Loucy (cell line): ENCODE measurements around the gene B3GALT6.

ENCODE experiments used
- H2AFZ ChIP-seq: fragments of 200-600 bp; sonication (generic); 2 replicates; pipeline ENCODE4 v1.6.0; 2016; ENCODE audit warnings: antibody characterized with exemption, mild to moderate bottlenecking, low read length, moderate library complexity
- H3F3A ChIP-seq: fragments of 200-600 bp; 2 replicates; pipeline ENCODE4 v1.6.0; 2016; ENCODE audit warnings: antibody characterized with exemption, low read depth, mild to moderate bottlenecking
- H3K27me3 ChIP-seq: fragments of 200-600 bp; sonication (generic); 2 replicates; pipeline ENCODE4 v1.6.1; 2014; ENCODE audit warnings: low read length, mild to moderate bottlenecking; ENCODE audit not compliant: insufficient read depth, poor library complexity, severe bottlenecking
- H3K36me3 ChIP-seq: fragments of 200-600 bp; sonication (generic); 2 replicates; pipeline ENCODE4 v1.6.1; 2016; ENCODE audit warnings: low read length; ENCODE audit not compliant: insufficient read depth
- H3K4me1 ChIP-seq: fragments of 200-600 bp; sonication (generic); 2 replicates; pipeline ENCODE4 v1.5.1; 2014; ENCODE audit warnings: low read length, mild to moderate bottlenecking; ENCODE audit not compliant: insufficient read depth, poor library complexity, severe bottlenecking
- H3K4me2 ChIP-seq: fragments of 200-600 bp; sonication (generic); 2 replicates; pipeline ENCODE4 v1.6.0; 2014; ENCODE audit warnings: antibody characterized with exemption, low read length, low read depth, mild to moderate bottlenecking; ENCODE audit not compliant: poor library complexity, severe bottlenecking
- H3K4me3 ChIP-seq: fragments of 200-600 bp; sonication (generic); 2 replicates; pipeline ENCODE4 v1.5.1; 2014; ENCODE audit warnings: low read length, mild to moderate bottlenecking, mixed read lengths; ENCODE audit not compliant: poor library complexity, severe bottlenecking
- H3K79me2 ChIP-seq: fragments of 200-600 bp; sonication (generic); 2 replicates; pipeline ENCODE4 v1.6.1; 2014; ENCODE audit warnings: low read length; ENCODE audit not compliant: insufficient read depth
- H3K9ac ChIP-seq: fragments of 200-600 bp; sonication (generic); 2 replicates; pipeline ENCODE4 v1.6.0; 2014; ENCODE audit warnings: mild to moderate bottlenecking, low read depth, low read length, moderate library complexity; ENCODE audit not compliant: poor library complexity, severe bottlenecking
- H3K9me2 ChIP-seq: fragments of 200-600 bp; sonication (generic); replicated peaks from 2 replicates; pipeline ENCODE4 v1.6.1; 2016; ENCODE audit warnings: low read depth, low read length, mixed read lengths
- H3K9me3 ChIP-seq: fragments of 200-600 bp; sonication (generic); 2 replicates; pipeline ENCODE4 v1.6.1; 2014; ENCODE audit warnings: mild to moderate bottlenecking, antibody characterized with exemption, low read length, low read depth; ENCODE audit not compliant: insufficient read depth
- H4K20me1 ChIP-seq: fragments of 200-600 bp; sonication (generic); 2 replicates; pipeline ENCODE4 v1.6.0; 2014; ENCODE audit warnings: antibody characterized with exemption, low read length, mild to moderate bottlenecking; ENCODE audit not compliant: insufficient read depth, poor library complexity, severe bottlenecking
- EZH2phosphoT487 ChIP-seq: fragments of 200-600 bp; IDR thresholded peaks from 2 replicates; pipeline ENCODE4 v1.6.1; 2018; ENCODE audit warnings: antibody characterized with exemption, mild to moderate bottlenecking, moderate library complexity, borderline replicate concordance
- TF ChIP-seq, protein P1 (sequence below): fragments of 200-600 bp; sonication (generic); conservative IDR thresholded peaks from 2 replicates; pipeline ENCODE4 v1.5.1; 2014; ENCODE audit warnings: mild to moderate bottlenecking, antibody characterized with exemption, low read length

B3GALT6 gene

DNA sequence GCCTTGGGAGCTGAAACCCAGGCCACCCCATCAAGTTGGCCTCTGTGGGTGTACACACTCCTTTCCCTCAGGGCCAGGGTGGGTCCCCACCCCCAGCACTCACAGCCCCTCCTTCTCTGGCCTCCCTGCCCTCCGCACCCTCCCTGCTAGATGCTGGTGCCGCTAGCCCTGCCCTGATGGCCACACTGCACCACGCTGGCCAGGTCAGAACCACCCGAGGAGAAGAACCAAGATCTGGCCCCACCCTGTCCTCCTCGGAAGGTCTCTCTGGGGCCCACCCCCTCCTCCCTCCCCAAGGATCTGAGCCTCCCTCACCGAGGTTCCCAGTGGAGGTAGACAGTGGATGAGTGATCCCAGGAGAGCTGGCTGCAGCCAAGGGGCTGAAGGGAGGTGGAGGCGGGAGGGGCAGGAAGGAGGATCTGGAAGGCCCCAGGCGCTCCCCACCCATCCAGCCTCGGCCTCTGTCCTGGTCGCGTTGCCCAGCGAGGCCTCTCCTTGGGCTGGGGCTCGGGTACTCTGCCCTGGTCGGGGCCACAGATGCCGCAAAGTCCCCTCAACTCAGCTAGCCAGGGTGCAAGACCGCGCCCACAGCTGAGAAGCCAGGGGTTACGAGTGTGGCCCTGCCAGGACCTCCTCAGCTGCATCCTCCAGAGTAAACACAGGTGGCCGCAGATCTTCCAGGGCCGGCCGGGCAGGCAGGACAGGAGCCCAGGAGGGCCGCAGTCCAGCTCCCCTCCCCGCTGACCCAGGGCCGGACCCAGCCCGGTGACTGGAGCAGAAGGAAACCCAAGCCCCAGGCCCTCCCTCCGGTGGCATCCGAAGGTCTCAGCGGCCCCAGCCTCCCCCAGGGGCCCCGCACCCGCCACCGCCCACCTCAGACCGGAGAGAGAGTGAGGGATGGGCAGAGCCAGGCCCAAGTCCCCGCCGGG, 5.2 kb downstream of the B3GALT6 start:
- H3K4me3 ChIP-seq = no peak overlapping the region

DNA sequence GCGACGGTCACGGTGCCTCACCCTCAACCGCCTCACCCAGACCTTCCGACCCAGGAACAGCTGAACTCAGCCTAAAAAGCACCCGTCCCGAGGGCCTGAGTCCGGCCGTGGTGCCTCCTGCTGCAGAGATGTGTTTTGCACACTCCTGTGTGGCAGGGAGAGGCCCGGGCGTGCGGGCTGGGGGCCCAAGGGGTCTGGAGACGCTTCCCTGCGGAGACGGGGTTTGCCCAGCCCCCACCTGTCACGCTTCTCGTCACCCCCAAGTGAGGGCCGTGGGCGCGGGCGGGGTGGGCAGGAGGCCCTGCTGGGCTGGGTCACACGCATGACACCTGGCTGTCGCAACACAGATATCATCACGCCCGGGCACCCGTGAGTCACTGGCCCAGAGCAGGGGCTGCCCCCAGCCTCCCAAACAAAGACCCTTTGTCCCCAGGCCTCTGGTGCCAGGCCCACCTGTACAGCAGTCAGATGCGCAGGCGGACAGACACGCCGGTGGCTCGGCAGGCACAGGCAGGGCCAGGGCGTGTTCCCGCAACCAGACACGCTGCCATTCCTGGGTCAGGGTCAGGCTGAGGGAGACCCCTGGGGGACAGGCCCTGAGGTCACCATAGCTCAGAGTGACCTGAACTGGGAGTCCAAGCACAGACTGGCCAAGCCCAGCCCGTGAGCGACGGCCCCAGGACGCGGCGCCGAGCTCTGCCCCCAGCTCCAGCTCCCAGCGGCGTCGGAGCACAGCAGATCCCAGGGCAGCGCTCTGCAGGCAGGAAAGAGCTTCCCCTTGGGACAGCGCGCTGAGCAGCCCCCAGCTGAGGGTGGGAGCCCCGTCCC, 6.1 kb downstream of the B3GALT6 start:
- H3K9ac ChIP-seq = no peak overlapping the region

More for the DNA sequence above, 5.2 kb downstream of the B3GALT6 start:
- Histone ChIP-seq H3K9me2 (no peaks in the 10 kb centered on the region), H3F3A (no peaks in the 10 kb centered on the region), H3K9me3 (no peaks in the 10 kb centered on the region), H3K9ac (no peak overlapping the region), H4K20me1 (peaks cover 3% of the 10 kb centered on the region), H2AFZ (no peak overlapping the region), H3K27me3 (no peaks in the 10 kb centered on the region), H3K36me3 (no peaks in the 10 kb centered on the region), H3K4me2 (no peak overlapping the region), H3K4me1 (peaks cover 11% of the 10 kb centered on the region), H3K79me2 (peaks cover 30% of the 10 kb centered on the region)
- TF ChIP-seq EZH2phosphoT487 = no peak
- TF ChIP-seq, protein P1, sequence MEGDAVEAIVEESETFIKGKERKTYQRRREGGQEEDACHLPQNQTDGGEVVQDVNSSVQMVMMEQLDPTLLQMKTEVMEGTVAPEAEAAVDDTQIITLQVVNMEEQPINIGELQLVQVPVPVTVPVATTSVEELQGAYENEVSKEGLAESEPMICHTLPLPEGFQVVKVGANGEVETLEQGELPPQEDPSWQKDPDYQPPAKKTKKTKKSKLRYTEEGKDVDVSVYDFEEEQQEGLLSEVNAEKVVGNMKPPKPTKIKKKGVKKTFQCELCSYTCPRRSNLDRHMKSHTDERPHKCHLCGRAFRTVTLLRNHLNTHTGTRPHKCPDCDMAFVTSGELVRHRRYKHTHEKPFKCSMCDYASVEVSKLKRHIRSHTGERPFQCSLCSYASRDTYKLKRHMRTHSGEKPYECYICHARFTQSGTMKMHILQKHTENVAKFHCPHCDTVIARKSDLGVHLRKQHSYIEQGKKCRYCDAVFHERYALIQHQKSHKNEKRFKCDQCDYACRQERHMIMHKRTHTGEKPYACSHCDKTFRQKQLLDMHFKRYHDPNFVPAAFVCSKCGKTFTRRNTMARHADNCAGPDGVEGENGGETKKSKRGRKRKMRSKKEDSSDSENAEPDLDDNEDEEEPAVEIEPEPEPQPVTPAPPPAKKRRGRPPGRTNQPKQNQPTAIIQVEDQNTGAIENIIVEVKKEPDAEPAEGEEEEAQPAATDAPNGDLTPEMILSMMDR = no peak

DNA sequence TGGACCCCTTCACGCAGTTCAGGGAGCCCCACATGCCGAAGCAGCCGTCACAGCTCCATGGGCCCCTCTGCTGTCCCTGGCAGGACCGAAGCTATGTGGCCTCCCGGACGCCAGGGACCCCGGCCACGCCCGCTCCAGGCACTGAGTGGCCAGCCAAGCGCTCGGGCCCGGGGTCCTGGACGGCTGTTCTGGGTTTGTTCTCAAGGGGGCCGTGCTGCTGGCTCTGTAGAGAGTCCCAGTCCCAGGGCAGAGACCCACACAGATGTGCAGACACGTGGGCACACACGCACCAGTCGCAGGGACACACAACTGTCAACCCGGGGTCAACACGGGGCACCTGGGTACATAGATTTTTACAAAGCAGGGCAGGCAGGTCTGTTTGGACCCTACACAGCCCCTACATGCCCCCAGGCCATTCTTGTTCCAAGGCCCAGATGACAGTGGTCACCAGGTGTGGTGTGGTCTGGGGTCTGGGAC, 6.7 kb downstream of the B3GALT6 start:
- no peaks in the 10 kb centered on the region for H3K36me3 ChIP-seq
- H3K4me2 ChIP-seq = no peak overlapping the region
- H3K9me2 ChIP-seq = no peaks in the 10 kb centered on the region
- no peaks in the 10 kb centered on the region for H3F3A ChIP-seq
- TF ChIP-seq, protein P1 = no peak
- TF ChIP-seq EZH2phosphoT487 = no peak
- no peaks in the 10 kb centered on the region for H3K9me3 ChIP-seq
- peaks cover 16% of the 10 kb centered on the region for H3K79me2 ChIP-seq
- no peaks in the 10 kb centered on the region for H3K27me3 ChIP-seq
- H2AFZ ChIP-seq = no peak overlapping the region
- peaks cover 1% of the 10 kb centered on the region for H3K4me1 ChIP-seq
- peaks cover 3% of the 10 kb centered on the region for H4K20me1 ChIP-seq
- H3K9ac ChIP-seq = no peak overlapping the region
- H3K4me3 ChIP-seq = no peak overlapping the region

More for the DNA sequence above, 6.1 kb downstream of the B3GALT6 start:
- Histone ChIP-seq H3K79me2 (peaks cover 23% of the 10 kb centered on the region), H2AFZ (no peak overlapping the region), H3F3A (no peaks in the 10 kb centered on the region), H3K4me3 (no peak overlapping the region), H4K20me1 (peaks cover 3% of the 10 kb centered on the region), H3K4me2 (no peak overlapping the region), H3K36me3 (no peaks in the 10 kb centered on the region), H3K9me2 (no peaks in the 10 kb centered on the region), H3K27me3 (no peaks in the 10 kb centered on the region), H3K9me3 (no peaks in the 10 kb centered on the region), H3K4me1 (peaks cover 8% of the 10 kb centered on the region)
- no peak for TF ChIP-seq EZH2phosphoT487
- TF ChIP-seq, protein P1 = no peak
